ENCODE results near the gene FOXL3.

DNA sequence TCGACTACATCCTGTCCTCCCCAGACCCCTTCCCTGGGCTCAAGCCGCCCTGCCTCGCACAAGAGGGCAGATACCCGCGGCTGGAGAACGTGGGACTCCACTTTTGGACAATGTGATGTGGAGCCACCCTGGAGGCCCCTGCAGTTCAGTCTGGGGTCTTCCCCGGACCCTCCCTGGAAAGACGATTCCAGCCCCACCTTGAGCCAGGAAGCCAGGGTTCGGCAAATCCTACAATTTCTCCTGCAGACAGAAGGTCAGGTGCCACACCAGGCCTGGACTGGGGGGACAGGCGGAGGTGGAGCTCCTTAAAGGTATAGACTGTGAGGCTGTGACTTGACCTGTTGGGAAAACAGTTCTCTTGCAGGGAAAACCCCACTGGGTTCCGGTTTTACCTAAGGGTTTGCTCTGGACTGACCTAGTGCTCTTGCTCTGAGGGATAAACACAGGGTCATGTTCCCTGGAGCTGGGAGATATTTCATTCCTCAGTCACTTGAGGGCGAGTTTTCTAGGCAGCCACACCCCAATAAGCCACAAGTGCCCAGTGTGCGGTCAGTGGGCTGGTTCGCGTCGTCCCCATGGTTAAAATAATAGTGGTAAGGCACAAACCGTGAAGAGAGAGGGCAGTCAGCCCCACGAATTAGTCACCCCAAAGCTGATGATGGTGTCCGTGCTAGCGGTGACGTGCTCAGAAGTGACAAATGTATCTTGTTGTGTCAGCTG, 1.6 kb downstream of the FOXL3 start:
- TF ChIP-seq CTCF (conservative IDR thresholded peaks at IDR 0.05; ENCODE audit: low read depth, low read length) (no peak), EZH2 (IDR thresholded peaks at IDR 0.05; ENCODE audit: borderline replicate concordance, low read depth, low read length, poor library complexity, severe bottlenecking) (peak; percentile 73)

Measured in A673 (cell line).